Vagina (tissue), 2 donors: Measurements from ENCODE around the gene UPK1A.

Experiments
- POLR2AphosphoS5 ChIP-seq, 2 donors: sonication (generic); formaldehyde crosslinking; IDR thresholded peaks; one replicate each; pipeline ENCODE4 v1.9.0; 2017; ENCODE audit warnings: antibody characterized with exemption in 2 of 2, mild to moderate bottlenecking in 2 of 2, low read depth in 1 of 2; ENCODE audit not compliant: insufficient read depth in 1 of 2
- TF ChIP-seq, protein P1 (sequence below), 3 experiments: fragments of 450-650 bp in 2 of 3; fragments of 200-600 bp in 1 of 3; sonication (generic) in 1 of 3; IDR thresholded peaks; one replicate each; pipeline ENCODE4 v1.5.1; 2017 to 2019; ENCODE audit warnings: antibody characterized with exemption in 3 of 3, mild to moderate bottlenecking in 2 of 3, moderate library complexity in 2 of 3

DNA sequence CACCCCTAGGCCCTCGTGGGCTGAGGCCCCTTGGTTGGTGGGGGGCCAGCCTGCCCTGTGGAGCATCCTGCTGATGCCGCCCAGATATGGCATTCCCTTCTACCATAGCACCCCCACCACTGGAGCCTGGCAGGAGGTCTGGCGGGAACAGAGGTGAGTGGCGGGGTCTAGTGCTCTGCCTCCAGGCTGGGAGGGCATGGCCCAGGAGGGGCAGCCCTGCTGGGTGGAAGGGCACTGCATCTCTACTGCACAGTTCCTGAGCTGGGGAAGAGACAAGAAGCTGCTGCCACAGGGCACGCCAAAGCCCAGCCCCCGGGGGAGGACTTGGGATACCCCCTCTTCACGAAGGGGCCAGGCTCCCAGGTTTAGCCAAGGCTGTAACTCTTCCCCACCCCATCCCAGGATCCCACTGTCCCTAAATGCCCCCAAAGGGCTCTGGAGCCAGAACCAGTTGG lies 49.1 kb downstream of the UPK1A start:
- TF ChIP-seq, protein P1, sequence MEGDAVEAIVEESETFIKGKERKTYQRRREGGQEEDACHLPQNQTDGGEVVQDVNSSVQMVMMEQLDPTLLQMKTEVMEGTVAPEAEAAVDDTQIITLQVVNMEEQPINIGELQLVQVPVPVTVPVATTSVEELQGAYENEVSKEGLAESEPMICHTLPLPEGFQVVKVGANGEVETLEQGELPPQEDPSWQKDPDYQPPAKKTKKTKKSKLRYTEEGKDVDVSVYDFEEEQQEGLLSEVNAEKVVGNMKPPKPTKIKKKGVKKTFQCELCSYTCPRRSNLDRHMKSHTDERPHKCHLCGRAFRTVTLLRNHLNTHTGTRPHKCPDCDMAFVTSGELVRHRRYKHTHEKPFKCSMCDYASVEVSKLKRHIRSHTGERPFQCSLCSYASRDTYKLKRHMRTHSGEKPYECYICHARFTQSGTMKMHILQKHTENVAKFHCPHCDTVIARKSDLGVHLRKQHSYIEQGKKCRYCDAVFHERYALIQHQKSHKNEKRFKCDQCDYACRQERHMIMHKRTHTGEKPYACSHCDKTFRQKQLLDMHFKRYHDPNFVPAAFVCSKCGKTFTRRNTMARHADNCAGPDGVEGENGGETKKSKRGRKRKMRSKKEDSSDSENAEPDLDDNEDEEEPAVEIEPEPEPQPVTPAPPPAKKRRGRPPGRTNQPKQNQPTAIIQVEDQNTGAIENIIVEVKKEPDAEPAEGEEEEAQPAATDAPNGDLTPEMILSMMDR (IDR thresholded peaks at IDR 0.05), result no peak
- TF ChIP-seq POLR2AphosphoS5 (IDR thresholded peaks at IDR 0.05; ENCODE audit: insufficient read depth in 1 of 2, low read depth in 1 of 2), result no peak
